Cardiac fibroblast (primary cell): ENCODE results near the gene MTOR.

Source experiments
- DNase-seq, 2 donors: peaks; one replicate each; pipeline versions ENCODE4 v3.0.0 to v3.0.0-alpha.2; 2010; ENCODE audit warnings: low read depth in 2 of 2
- H3K4me3 ChIP-seq, 2 donors: replicated peaks in 1 of 2; 1 replicate in 1 of 2; 2 replicates in 1 of 2; pipeline ENCODE4 v1.5.1; 2011; ENCODE audit warnings: low read depth in 2 of 2, low read length in 2 of 2, mild to moderate bottlenecking in 2 of 2, moderate library complexity in 1 of 2
- CTCF ChIP-seq: IDR thresholded peaks from one replicate; pipeline ENCODE4 v1.5.1; 2011; ENCODE audit warnings: low read depth, mild to moderate bottlenecking, low read length, inconsistent platforms

The MTOR gene

GRCh38 chr1:11143401-11143800 is 119.0 kb downstream of the MTOR start:
- no peak overlapping the region for H3K4me3 ChIP-seq
- no peak for TF ChIP-seq CTCF
- DNase-seq: no peak

GRCh38 chr1:11142618-11143391 is 119.5 kb downstream of the MTOR start:
- TF ChIP-seq CTCF: no peak
- peak in 1 of 2 donors; percentile 21 for DNase-seq
- H3K4me3 ChIP-seq: no peak overlapping the region

GRCh38 chr1:11138952-11139351 is 123.4 kb downstream of the MTOR start:
- no peak overlapping the region for H3K4me3 ChIP-seq
- no peak for TF ChIP-seq CTCF
- peak; percentile 48 to 53 for DNase-seq

GRCh38 chr1:11138029-11138428 is 124.3 kb downstream of the MTOR start:
- no peak overlapping the region for H3K4me3 ChIP-seq
- no peak for DNase-seq
- no peak for TF ChIP-seq CTCF

- DNase-seq: no peak
- H3K4me3 ChIP-seq: no peak overlapping the region
- no peak for TF ChIP-seq CTCF
Measured at GRCh38 chr1:11134898-11135266, 127.5 kb downstream of the MTOR start.

- no peak for TF ChIP-seq CTCF
- H3K4me3 ChIP-seq: no peak overlapping the region
- peak in 1 of 2 donors; percentile 33 for DNase-seq
Measured at GRCh38 chr1:11134251-11134897, 128.0 kb downstream of the MTOR start.
